ENCODE data around the gene ARIH2.

Gene ARIH2

DNA sequence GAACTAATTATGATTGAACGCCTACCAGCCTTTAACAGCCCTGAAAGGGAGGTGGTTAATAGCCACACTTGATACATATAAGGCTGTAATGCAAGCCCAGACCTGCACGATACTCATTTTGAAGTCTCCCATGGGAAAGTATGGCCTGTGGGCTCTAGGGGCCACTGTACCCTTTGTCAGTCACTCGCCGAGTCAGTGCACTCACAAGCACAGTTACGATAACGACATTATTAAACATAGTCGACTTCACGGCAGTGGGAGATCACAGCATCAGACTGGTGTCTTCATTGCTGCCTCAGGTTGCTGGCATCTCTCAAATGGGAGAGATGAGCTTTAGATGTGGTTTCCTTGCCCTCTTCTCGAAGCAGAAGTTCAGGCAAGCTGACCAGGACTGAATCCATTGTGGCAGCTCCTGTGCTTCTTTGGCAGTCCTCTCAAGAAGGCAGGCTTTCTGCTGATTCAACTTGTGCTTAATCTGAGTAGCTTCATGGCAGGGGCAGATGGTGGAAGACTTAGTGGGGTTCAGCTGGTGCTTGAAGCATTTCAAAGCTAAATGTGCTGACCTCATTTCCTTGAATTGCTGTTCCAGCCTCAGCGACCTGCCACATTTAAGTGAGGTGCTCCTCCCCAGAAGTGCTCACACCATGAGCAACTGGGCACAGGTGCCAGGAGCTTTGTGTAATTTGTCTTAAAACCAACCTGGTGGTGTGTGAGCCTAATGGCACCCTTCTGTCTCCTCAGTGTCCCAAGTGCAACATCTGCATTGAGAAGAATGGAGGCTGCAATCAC, 55.6 kb downstream of the ARIH2 start:
- no peak for DNase-seq

DNA sequence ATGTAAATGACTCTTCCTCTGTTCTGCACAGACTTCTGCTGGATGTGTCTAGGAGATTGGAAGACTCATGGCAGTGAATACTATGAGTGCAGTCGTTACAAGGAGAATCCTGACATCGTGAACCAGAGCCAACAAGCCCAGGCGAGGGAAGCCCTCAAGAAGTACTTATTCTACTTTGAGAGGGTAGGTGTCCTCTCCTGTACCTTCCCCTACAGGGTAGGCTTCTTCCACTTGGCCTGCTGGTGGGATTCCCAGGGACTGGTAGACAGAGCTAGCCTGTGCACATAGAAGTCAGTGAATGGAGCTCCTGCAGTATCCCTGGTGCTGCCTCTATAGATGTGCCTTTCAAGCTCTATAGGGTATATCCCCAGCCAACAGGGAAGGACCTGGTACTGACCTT, 60.8 kb downstream of the ARIH2 start:
- no peak for DNase-seq

DNA sequence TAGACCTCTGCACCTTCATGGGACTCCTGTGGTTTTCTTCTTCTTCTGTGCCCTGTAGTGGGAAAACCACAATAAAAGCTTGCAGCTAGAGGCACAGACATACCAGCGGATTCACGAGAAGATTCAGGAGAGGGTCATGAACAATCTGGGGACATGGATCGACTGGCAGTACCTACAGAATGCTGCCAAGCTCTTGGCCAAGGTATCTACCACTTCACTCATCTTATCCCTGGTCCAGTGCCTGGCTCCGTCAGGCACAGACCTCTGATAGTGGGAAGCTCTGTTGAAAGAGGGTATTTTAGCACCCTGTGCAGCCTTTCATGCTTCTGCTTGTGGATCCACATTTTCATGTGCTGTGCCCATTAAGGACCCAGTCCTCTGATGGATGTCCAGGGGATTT, 61.7 kb downstream of the ARIH2 start:
- no peak for DNase-seq

DNA sequence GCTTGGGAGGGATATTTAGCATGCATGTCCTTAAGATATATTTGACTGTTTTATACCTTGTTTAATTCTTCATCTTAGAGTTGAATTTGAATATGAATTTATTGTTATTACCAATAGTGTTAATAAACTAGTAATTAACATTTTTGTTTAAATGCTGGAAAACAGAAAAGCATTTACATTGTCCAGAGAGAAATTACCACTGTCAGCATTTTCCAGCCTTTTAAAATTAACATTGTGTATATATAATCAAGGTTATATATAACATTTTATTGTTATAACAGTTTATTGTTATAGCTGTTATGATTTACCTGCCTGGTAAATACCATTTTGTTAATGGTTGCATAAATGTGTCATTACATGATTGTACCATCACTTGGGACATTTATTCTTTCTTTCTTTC, 63.4 kb downstream of the ARIH2 start:
- no peak for DNase-seq

DNA sequence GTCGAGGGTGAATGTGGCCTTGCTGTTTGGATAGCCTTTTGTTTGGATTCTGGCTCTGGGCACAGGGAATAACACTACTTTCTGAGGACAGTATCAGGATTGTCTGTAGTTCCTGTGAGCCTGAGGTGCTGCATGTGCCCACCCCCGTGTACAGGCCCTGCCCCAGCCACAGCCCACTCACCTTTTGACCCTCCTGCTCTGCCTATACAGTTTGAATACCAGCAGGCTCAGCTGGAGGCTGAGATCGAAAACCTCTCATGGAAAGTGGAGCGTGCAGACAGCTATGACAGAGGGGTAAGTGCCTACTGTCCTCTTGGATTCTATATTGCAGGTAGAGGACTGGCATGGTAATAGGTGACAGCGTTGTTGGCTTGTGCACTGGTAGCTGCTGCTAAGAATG, 64.0 kb downstream of the ARIH2 start:
- DNase-seq, result no peak

DNA sequence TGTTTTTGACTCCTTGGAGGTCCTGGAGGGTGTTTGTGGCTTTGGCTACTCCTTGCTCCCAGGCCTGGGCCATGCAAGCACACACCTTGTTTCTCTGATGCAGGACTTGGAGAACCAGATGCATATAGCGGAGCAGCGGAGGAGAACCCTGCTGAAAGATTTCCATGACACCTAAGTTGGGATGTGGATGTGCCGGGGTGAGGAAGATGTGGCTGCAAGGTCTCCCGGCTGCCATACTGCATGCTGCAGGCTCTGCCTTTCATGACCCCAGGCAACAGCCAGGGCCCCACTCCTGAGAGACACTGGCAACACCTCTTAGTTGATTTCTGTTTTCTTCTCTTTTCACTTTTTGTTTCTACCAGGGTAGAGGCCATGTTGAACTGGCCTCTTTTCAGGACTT, 64.5 kb downstream of the ARIH2 start:
- no peak for DNase-seq

DNA sequence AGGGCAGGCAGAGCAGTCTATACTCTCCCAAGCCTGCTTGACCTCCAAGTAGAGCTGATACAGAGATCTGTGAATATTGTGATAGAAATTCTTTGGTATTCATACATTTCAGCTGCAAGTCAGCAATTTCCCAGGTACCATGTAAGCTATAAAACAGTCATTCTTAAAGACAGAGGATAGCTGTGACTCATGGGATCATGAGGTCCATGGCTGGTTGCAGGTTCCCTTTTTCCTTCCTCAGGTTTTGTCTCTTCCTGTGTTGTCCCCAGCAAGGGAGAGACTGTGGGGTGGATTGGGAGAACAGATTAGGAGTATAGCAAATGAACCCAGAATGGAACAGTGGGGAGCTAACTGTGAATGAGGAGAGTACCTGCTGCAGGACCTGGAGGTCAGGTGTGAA, 66.0 kb downstream of the ARIH2 start:
- no peak for DNase-seq

DNA sequence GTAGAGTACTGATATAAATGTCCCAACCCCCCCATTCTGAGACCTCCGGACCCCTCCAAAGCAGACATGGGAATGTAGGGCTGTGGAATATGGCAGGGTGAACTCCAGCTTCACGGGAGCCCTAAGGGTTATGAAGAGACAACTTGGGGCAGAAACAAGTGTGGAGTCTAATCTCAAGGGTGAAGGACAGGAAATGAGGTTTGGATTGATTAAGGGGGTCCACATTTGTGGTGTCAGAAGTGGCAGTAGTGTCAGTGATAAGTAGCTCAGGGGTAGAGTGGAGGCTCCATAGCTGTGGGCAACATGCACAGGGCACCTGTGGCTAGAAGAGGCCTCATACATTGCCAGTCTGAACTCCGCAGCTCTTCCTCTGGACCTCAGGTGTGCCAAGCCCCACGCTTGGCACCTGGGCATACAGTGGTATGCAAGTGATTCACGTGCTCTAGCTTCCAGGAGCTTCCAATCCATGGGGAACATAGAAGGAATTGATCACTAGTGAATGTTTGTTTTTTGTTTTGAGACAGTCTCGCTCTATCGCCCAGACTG, 67.3 kb downstream of the ARIH2 start:
- DNase-seq, result no peak

DNA sequence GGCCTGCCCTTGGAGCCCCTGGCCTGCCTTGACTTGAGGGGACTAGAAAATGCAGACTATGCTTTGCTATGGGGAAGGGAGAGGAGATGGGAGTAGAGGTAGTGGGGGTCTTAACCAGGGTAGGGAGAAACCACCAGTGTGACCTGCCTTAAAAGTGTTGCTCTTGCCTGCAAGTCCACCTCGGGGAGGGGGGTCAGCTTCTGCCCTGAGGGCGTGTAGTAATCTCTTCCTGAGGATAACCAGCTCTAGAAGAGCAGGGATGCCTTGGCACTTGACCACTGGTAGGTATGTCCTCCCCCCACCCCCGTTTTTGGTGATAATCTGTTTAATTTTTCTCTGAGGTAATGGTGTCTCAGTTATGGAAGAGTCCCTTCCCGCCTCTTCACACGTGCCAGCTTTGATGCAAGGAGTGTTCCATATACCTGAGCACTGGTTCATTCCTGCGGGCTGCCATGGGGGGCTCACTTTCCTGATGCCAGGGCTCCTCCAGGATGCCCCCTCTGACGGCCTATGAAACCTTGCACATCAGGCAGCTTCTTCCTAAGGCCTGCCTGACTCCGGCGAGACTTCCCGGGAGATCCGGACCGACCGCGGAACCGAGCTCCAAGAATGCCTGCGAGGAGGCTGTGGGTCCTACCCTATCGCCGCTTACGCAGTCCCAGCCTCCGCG, 70.6 kb downstream of the ARIH2 start:
- DNase-seq, result no peak

DNA sequence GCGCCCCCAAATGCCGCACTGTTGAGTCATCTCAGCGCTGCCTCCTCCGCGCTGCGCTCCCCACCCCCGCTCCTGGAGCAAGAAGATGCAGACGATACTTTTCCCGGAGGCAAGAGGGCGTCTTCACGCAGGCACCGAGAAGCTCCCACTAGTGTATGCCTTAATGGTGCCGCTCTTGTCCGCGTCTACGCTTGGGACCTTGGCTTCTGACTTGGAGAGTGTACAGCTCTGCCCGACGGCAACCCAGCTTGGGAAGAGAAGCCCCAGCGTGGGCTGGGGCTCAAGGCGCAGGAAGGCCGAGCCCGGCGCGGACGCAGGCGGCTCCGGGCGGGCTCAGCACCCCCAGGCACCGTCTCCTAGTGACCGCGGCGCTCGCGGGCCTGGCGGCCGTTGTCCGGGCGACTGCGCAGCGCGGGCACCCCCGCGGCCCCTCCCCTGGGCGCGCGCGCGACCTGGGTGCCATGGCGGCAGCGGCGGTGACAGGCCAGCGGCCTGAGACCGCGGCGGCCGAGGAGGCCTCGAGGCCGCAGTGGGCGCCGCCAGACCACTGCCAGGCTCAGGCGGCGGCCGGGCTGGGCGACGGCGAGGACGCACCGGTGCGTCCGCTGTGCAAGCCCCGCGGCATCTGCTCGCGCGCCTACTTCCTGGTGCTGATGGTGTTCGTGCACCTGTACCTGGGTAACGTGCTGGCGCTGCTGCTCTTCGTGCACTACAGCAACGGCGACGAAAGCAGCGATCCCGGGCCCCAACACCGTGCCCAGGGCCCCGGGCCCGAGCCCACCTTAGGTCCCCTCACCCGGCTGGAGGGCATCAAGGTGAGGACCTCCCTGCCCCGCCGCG, 71.4 kb downstream of the ARIH2 start, which contains the start of gene P4HTM:
Gene P4HTM (plus strand): TSS at position 446 of the 840 bp plus-strand sequence. CDS start 16 bp downstream, at position 462.
- DNase-seq, result peak; percentile 53

DNA sequence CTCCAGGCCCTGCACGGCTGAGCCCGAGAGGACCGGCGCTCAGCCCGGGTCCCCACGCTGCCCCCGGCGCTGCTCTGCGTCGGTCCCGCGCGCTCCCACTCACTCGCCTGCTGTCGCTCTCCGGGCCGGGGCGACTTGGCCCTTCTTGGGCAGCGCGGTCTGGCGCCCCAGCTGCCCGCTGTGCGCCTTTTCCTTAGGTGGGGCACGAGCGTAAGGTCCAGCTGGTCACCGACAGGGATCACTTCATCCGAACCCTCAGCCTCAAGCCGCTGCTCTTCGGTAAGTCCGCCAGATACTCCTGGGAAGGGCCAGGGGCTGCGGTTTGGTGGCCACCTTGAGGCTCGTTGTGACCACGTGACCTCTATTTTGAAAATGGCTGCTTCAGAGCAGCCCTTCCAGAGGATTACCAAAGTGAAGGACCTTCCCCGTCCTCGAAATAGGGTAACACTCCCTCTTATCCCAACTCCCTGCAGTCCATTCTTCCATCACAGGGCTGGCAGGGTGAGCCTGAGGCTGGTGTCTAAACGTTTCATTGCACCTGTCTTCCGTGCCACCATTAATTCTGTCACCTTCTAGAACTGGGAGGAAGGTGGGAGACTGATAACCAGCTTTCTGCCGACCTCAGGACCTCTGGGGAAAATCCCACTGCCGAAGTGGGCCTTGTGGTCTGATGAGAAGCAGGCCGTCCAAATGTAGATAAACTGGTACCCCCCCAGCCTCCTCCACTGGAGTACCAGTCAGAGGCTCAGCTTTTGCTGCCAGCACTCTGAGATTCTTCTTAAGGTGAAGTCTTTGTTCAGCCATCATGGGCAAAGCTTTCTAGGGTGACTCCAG, 72.2 kb downstream of the ARIH2 start:
- no peak for DNase-seq

DNA sequence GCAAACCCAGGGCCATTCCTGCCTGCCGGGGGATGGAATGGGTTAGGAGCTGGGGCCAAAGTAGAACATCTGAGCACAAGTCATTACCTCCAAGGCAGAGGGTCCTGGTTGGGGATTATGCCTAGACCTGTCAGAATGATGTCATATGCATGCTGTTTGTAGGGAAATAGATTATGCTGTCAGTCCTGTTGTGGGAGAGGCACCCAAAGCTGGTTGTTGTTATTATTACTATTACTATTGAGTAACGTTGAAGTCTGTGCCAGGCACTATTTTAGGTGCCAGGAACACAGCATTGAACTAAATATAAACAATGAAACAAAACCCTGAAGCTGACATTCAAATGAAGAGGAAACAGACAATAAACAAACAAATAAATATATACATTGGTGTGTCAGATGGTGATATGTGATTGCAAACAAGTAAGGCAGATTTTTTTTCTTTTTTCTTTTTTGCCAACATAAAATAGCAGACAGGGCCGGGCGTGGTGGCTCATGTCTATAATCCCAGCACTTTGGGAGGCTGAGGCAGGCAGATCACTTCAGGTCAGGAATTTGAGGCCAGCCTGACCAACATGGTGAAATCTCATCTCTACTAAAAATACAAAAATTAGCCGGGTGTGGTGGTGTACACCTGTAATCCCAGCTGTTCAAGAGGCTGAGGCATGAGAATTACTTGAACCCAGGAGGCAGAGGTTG, 73.4 kb downstream of the ARIH2 start:
- no peak for DNase-seq

DNA sequence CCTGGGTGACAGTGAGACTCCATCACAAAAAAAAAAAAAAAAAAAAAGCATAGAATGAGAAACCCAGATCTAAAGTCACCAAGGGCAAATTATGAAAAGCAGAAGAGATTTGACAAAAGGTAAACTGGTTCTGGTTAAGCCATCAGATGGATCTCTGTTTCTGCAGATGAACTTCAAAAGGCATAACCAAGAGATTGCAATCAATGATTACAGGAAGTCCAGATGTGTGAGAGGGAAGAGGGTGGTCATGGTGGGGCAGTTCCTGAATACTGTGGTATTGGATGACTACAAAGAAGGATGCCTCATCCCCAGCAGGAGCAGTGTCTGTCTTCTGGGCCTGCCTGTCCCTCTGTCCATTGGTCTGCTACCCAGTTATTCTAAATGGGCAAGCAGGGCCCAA, 75.2 kb downstream of the ARIH2 start:
- no peak for DNase-seq

DNA sequence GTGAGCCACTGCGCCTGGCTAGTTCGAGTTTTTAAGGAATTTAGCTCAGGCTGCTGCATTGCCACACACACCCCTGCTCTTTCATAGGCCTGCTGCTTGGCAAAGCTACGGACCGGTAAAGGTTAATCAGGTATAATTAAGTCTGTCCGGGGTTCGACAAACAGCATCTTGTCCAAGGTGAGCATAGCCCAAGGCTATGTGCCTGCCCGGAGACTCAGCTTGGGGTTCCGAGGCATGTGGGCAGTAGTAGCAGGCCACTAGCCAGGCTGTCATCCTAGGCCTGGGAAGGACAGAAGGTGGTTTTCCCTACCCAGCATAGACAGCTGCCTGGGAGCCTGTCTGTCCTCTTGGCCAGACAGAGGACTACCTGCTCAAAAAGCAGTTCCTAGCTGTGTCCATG, 78.0 kb downstream of the ARIH2 start:
- DNase-seq, result no peak

DNA sequence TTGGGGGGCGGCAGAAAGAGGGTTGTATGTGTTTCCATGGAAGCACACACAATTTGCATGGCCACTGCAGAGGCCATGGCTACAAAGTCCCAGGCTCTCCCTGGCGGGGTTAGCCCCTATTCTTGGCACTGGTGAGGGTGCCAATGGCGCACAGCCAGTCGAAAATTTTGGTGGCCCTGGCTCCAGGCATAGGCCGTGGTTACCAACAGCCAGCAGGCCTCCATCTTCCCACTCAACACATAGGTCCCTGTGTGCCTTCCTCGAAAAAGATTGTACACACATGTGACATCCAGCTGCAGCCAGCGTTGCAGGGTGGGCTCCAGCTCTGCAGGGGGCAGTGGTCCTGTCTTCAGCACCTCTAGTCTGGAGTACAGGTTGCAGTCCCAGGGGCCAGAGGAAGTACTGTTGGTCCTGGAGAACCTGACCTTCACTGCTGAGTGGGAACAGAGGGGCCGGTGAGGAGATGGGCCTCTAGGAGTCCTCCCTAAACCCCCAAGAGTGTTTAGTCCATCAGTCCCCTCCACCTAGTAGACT, 78.5 kb downstream of the ARIH2 start:
- no peak for DNase-seq

DNA sequence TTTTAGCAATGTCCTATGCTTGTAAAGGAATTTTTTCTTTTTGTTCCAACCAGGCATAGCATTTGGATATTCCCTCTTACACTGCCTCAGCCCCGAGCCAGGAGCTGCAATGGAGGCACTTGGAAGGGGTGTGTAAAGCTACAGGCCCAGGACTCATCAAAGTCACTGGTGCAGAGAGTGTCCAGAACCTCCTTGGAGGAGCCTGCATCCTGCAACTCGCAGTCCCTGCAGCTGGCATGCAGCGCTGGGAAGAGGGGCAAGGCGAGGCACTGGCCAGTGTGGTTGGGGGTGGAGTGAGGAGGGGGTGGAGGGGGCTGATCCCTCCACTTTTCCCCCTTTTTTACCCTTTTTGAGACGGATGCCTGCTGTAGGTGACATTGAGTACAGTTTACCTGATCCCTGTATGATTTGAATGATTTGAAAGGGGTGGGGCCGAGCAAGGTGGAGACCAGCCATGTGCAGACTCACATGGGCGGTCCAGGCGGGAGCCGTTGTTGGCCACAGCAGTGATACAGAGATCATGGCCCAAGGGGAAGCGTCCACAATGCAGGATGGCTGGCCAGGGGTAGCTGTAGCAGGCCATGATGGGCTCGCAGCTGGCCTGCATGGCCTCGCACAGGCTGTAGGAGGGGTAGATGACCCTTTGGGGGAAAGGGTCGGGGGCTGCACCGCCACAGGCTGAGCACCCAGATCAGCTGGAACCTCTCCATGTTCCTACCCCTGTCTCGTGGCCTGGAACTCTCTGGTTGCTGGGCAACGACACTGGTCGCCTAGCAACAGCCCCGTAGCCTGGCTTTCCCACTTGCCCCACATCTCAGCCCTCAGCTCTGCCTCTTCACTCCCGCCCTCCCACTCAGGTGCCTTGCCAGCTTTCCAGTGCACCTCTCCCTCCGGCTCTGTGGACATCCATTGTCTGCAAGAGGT, 79.3 kb downstream of the ARIH2 start:
- DNase-seq, result no peak

DNA sequence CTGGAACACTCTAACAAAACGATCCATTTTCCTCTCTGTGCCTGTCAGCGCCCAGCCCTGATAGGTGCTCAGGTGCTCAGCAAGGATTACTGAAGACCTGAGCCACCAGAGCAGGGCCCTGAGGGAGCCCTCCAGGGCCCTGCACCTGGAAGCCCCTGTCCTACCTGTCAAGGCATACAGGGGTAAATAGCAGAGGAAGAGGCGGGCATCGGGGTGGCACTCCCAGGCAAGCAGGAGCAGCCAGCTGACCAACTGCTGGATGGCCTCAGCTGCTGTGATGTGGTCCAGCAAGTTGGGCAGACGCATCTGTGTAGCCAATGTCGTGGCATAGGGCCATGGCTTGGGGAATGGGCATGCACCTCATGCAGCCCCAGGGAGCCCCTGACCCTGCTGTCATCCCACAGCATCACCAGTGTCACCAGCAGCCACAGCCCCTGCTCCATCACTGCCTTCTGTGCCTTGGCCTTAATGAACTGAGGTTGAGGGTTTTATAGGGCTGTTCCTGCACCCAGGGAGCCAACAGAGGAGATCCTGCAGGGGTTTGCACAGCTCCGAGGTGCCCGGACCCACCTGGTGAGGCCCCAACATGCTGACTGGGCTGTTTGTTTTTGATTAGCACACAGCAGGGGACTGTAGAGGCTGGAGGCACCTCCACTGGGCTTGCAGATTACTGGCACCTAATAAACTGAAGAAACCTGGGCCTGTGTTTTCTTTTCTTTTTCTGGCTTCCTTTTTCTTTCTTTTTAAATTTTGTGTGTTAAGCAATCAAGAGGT, 80.6 kb downstream of the ARIH2 start:
- no peak for DNase-seq

DNA sequence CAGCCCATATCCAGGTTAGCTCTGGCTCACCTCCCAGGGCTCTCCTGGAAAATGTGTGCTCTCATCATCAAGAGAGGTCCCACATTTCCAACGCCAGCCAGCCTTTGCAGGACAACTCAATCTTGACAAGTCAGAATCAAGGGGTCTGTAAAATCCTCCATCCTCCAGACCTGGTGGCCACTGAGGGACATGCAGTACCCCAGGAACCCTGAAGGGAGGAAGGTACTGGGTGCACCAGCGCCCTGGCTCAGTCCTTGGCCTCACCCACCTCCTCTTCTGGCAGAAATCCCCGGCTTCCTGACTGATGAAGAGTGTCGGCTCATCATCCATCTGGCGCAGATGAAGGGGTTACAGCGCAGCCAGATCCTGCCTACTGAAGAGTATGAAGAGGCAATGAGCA, 82.5 kb downstream of the ARIH2 start:
- no peak for DNase-seq
